Fibroblast of lung (primary cell): ENCODE measurements around the gene GALNT18. TPM values are rescaled to one million over a fixed set of nuclear protein-coding genes. Genes with fewer than 3 reads are reported as not detected.
A peak's percentile ranks its signal among the peaks of the same experiment; 100 is the strongest.

Experiments
- DNase-seq, 2 donors: peaks; one replicate each; pipeline versions ENCODE4 v3.0.0 to v3.0.0-alpha.2; 2010; ENCODE audit warnings: low read depth in 2 of 2
- H2AFZ ChIP-seq: 2 replicates; pipeline ENCODE4 v1.5.1; 2012; ENCODE audit warnings: low read length, control low read depth, inconsistent platforms
- H3K27ac ChIP-seq: 2 replicates; pipeline ENCODE4 v1.5.1; 2011; ENCODE audit warnings: low read length, control low read depth; ENCODE audit not compliant: insufficient read depth
- H3K27me3 ChIP-seq: 2 replicates; pipeline ENCODE4 v1.5.1; 2011; ENCODE audit warnings: mild to moderate bottlenecking, low read length; ENCODE audit not compliant: control insufficient read depth, insufficient read depth
- H3K36me3 ChIP-seq: 2 replicates; pipeline ENCODE4 v1.5.1; 2011; ENCODE audit warnings: low read length; ENCODE audit not compliant: control insufficient read depth, insufficient read depth
- H3K4me1 ChIP-seq: 2 replicates; pipeline ENCODE4 v1.5.1; 2011; ENCODE audit warnings: low read length; ENCODE audit not compliant: control insufficient read depth, insufficient read depth; ENCODE audit errors: extremely low read depth
- H3K4me2 ChIP-seq: 2 replicates; pipeline ENCODE4 v1.5.1; 2011; ENCODE audit warnings: low read length, control low read depth; ENCODE audit not compliant: insufficient read depth; ENCODE audit errors: extremely low read depth
- H3K4me3 ChIP-seq, 4 experiments: fragments of 200-600 bp in 1 of 4; sonication (generic) in 1 of 4; replicated peaks in 1 of 4; 2 replicates each; pipeline ENCODE4 v1.5.1; 2011 to 2016; ENCODE audit warnings: low read length in 4 of 4, low read depth in 3 of 4, mild to moderate bottlenecking in 3 of 4, control low read depth in 2 of 4, inconsistent platforms in 1 of 4, mixed read lengths in 1 of 4; ENCODE audit not compliant: insufficient read depth in 1 of 4; ENCODE audit errors: control extremely low read depth in 1 of 4
- H3K79me2 ChIP-seq: 2 replicates; pipeline ENCODE4 v1.5.1; 2012; ENCODE audit warnings: mild to moderate bottlenecking, low read length, inconsistent platforms; ENCODE audit not compliant: control insufficient read depth, insufficient read depth
- H3K9ac ChIP-seq: 2 replicates; pipeline ENCODE4 v1.5.1; 2011; ENCODE audit warnings: mild to moderate bottlenecking, low read length, control low read depth; ENCODE audit not compliant: insufficient read depth
- H3K9me3 ChIP-seq: 2 replicates; pipeline ENCODE4 v1.5.1; 2012; ENCODE audit warnings: low read depth, low read length; ENCODE audit not compliant: control insufficient read depth, insufficient read depth
- H4K20me1 ChIP-seq: 2 replicates; pipeline ENCODE4 v1.5.1; 2011; ENCODE audit warnings: low read length; ENCODE audit not compliant: control insufficient read depth, insufficient read depth; ENCODE audit errors: extremely low read depth
- EZH2 ChIP-seq: IDR thresholded peaks from 2 replicates; pipeline ENCODE4 v1.5.1; 2012; ENCODE audit warnings: low read length, control low read depth, mild to moderate bottlenecking; ENCODE audit errors: missing control alignments
- polyA plus RNA-seq, 2 donors: library from polyadenylated mRNA; depleted of rRNA in 1 of 2; stranded (reverse) in 1 of 2; unstranded in 1 of 2; fragments of >200 nt; gene quantifications; 2 replicates each; pipeline ENCODE4 v1.2.1, GENCODE V29; 2011 to 2012; ENCODE audit warnings: missing spikeins in 1 of 2
- total RNA-seq: library from RNA; depleted of rRNA; stranded (reverse); fragments of >200 nt; gene quantifications from 2 replicates; pipeline ENCODE4 v1.2.1, GENCODE V29; 2014
- TF ChIP-seq, protein P1 (sequence below), 2 donors: IDR thresholded peaks in 1 of 2; conservative IDR thresholded peaks in 1 of 2; 1 replicate in 1 of 2; 2 replicates in 1 of 2; pipeline ENCODE4 v1.5.1; 2011 to 2012; ENCODE audit warnings: low read length in 2 of 2, control low read depth in 1 of 2, inconsistent platforms in 1 of 2, low read depth in 1 of 2, mild to moderate bottlenecking in 1 of 2

Gene GALNT18
- total and polyA plus RNA-seq, 2 donors (not counting 1 experiment from before 2014, with no cell fraction given): 0.50 to 19.3 TPM

DNA sequence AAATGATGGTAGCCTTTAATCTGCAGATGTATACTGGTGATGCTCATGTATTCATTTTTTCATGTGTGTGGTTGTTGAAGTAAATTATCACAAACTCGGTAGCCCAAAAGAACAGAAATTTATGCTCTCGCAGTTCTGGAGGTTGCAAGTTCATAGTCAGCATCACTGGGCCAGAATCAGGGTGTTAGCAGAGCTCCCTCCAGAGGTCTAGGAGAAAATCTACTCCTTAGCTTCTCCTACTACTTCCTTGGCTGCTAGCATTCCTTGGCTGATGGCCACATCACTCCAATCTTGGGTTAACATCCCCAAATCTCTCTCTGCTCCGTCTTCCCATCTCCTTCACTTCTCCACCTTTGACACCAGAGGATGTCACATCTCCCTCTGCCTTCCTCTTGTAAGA is 45.3 kb upstream of the GALNT18 start:
- no peaks in the 10 kb centered on the region for H3K36me3 ChIP-seq

DNA sequence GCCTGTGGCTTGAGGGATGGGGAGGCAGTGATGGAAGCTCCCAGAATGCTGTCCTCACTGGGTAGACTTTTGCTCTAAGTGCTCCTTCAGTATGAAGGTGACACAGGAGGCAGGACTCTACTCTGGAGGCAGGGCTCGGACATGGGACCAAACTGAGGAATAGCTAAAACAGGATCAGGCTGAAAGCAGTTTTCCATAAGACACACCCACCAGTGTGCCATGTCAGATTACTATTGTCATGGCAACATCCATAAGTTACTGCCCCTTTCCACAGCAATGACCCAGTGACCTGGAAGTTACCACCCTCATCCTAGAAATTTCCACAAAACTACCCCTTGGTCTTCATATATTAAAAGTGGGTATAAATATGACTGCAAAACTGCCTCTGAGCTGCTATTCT is 43.6 kb upstream of the GALNT18 start:
- Histone ChIP-seq H3K36me3 (no peaks in the 10 kb centered on the region), H3K27ac (no peak overlapping the region), H3K4me1 (no peaks in the 10 kb centered on the region), H3K4me3 (no peak overlapping the region), H2AFZ (no peak overlapping the region), H3K9me3 (no peaks in the 10 kb centered on the region), H3K4me2 (no peak overlapping the region), H3K27me3 (peaks cover 49% of the 10 kb centered on the region), H4K20me1 (no peaks in the 10 kb centered on the region), H3K9ac (no peak overlapping the region), H3K79me2 (no peaks in the 10 kb centered on the region)
- no peak for TF ChIP-seq EZH2
- TF ChIP-seq, protein P1, sequence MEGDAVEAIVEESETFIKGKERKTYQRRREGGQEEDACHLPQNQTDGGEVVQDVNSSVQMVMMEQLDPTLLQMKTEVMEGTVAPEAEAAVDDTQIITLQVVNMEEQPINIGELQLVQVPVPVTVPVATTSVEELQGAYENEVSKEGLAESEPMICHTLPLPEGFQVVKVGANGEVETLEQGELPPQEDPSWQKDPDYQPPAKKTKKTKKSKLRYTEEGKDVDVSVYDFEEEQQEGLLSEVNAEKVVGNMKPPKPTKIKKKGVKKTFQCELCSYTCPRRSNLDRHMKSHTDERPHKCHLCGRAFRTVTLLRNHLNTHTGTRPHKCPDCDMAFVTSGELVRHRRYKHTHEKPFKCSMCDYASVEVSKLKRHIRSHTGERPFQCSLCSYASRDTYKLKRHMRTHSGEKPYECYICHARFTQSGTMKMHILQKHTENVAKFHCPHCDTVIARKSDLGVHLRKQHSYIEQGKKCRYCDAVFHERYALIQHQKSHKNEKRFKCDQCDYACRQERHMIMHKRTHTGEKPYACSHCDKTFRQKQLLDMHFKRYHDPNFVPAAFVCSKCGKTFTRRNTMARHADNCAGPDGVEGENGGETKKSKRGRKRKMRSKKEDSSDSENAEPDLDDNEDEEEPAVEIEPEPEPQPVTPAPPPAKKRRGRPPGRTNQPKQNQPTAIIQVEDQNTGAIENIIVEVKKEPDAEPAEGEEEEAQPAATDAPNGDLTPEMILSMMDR (conservative IDR thresholded peaks at IDR 0.05 in 1 of 2, IDR thresholded peaks at IDR 0.05 in 1 of 2; ENCODE audit: low read depth in 1 of 2, low read length in 2 of 2): no peak
- no peak for DNase-seq

More for the DNA sequence above, 45.3 kb upstream of the GALNT18 start:
- Histone ChIP-seq H3K4me1 (no peaks in the 10 kb centered on the region), H3K9ac (no peak overlapping the region), H3K27me3 (peaks cover 50% of the 10 kb centered on the region), H3K4me3 (no peak overlapping the region), H2AFZ (no peak overlapping the region), H3K79me2 (no peaks in the 10 kb centered on the region), H3K9me3 (no peaks in the 10 kb centered on the region), H4K20me1 (no peaks in the 10 kb centered on the region), H3K27ac (no peak overlapping the region), H3K4me2 (no peak overlapping the region)
- TF ChIP-seq, protein P1 (conservative IDR thresholded peaks at IDR 0.05 in 1 of 2, IDR thresholded peaks at IDR 0.05 in 1 of 2; ENCODE audit: low read depth in 1 of 2, low read length in 2 of 2): peak in 1 of 2 donors; percentile 31
- TF ChIP-seq EZH2: no peak
- peak in 1 of 2 donors; percentile 21 for DNase-seq

DNA sequence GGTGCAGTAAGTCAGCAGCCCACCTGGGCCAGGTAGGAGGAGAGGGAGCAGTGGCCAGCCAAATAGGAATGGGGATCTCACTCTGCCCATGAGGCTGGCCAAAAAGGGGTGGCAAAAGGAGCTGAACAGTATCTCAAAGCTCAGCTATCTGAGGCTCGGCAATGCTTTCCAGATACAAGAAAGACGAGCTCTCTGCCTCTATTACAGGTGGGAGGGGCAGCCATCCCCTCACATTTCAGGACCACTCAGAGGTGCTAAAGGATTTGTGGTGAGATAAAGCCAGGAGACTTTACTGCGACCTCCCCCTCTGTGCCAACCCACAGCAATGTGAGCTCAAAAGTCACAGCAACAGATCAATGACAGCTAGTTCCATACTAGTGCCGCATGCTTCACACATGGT is 42.1 kb upstream of the GALNT18 start:
- no peak overlapping the region for H3K4me2 ChIP-seq
- H4K20me1 ChIP-seq: no peaks in the 10 kb centered on the region
- no peaks in the 10 kb centered on the region for H3K4me1 ChIP-seq
- no peak overlapping the region for H3K27ac ChIP-seq
- no peak overlapping the region for H3K4me3 ChIP-seq
- no peak for TF ChIP-seq EZH2
- TF ChIP-seq, protein P1 (conservative IDR thresholded peaks at IDR 0.05 in 1 of 2, IDR thresholded peaks at IDR 0.05 in 1 of 2; ENCODE audit: low read depth in 1 of 2, low read length in 2 of 2): no peak
- no peak overlapping the region for H2AFZ ChIP-seq
- peaks cover 45% of the 10 kb centered on the region for H3K27me3 ChIP-seq
- H3K9ac ChIP-seq: no peak overlapping the region
- no peaks in the 10 kb centered on the region for H3K79me2 ChIP-seq
- no peaks in the 10 kb centered on the region for H3K9me3 ChIP-seq
- H3K36me3 ChIP-seq: no peaks in the 10 kb centered on the region
- no peak for DNase-seq
